HG03575 (cell line): ENCODE results near the gene MVB12A.

Experiments used
- ATAC-seq: cut with Tn5 transposase; IDR thresholded peaks from one replicate; pipeline ENCODE4 v1.9.1; 2021; ENCODE audit not compliant: unreplicated experiment, insufficient number of reproducible peaks, low FRiP score; ENCODE audit errors: extremely low read depth

MVB12A gene

DNA sequence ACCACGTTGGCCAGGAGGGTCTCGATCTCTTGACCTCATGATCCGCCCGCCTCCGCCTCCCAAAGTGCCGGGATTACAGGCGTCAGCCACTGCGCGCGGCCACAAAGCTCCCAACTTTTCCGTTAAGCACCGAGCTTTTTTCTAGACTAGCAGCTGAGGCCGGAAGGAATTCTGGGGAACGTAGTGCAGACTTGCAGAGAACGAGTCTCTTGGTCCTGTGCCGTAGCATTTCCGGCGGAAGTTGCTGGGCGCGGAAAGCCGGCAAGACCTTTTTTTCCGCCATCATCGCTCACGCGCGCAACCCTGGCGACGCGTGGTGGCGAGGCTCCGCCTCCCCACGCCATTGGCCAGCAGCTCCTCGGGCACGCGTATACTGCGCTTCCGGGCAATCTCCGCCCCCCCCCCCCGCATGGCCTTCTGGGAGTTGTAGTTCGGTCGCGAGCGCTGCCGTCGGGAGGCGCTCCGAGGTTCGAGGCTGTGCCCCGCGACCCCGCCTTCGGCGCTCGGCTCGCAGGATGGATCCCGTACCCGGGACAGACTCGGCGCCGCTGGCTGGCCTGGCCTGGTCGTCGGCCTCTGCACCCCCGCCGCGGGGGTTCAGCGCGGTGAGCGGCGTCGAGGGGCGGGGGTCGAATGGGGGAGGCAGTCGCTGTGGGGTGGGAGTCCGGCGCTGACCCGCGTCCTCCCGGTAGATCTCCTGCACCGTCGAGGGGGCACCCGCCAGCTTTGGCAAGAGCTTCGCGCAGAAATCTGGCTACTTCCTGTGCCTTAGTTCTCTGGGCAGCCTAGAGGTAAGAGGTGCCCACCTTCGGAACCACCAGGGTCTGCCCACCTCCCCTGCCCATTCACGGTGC lies at the start of gene MVB12A:
Gene MVB12A, plus strand, starts transcription at position 427 of the 854 bp plus-strand sequence. Its CDS starts 89 bp downstream, at position 516.
- ATAC-seq, result no peak

DNA sequence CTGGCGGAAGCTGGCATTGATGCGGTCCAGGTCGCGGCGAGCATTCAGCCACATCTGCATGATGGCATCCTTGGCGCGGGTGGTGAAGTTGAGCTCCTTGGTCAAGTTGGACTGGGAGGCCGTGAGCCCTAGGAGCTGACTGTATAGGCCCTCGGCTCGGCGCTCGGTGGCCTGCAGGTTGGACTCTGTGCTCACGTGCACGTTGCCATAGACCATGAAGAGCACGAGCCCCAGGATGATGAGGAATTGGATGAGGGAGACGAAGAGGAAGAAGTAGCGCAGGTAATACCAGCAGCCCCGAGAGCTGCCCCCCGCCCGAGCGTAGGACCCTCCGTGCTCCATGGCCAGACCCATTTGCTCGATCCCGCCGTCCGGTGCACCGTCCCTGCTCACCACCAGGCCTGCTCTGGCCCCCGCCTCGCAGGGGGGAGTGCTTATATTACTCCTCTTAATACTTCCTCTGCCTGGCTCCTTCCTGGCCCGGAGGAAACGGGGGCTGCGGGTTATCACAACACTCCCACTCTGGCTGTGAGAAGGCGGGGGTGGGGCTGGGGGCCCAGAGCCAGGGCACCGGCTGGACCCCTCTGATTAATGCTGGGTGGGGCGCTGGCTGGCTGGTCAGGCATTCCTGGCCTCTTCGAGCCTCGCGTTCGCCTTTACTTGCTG lies 42.8 kb upstream of the MVB12A start, which contains the start of gene PLVAP:
Gene PLVAP, minus strand, starts transcription at position 408 of the 666 bp plus-strand sequence. Its CDS starts 54 bp downstream, at position 354.
- no peak for ATAC-seq

DNA sequence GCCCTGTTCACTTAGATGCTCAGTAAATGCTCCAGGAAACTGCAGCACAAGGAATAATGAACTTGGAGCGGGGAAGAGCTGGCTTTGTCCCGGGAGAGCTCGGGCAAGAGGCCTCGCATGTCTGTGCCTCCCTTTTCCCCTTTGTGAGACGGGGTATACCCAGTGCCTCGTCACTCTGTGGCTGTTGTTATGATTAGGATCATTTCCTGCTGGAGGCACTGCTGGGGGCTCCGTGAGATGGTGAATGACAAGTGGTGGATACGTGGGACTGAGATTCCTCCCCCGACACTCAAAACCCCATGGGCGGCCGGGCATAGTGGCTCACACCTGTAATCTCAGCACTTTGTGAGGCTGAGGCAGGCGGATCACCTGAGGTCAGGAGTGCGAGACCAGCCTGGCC lies 41.6 kb upstream of the MVB12A start:
- no peak for ATAC-seq

DNA sequence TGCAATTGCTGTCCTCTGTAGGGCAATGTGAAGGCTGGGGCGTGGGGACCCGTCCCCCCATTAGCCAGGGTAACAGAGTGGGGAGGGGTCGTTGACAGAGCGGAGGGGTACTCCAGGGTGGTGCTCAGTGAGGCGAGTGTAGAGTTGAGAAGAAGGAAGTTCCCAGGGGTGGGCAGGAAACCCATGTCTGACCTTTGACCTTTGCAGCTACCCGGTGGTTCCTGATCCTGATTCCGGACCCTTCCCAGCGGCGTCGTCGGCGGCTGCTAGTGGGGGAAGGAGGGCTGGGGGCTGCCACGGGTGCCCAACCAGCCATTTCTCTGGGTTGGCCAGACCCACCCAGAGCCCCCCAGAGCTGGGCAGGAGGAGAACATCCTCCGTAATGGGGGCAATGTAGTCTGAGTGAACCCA lies 40.6 kb upstream of the MVB12A start:
- no peak for ATAC-seq

DNA sequence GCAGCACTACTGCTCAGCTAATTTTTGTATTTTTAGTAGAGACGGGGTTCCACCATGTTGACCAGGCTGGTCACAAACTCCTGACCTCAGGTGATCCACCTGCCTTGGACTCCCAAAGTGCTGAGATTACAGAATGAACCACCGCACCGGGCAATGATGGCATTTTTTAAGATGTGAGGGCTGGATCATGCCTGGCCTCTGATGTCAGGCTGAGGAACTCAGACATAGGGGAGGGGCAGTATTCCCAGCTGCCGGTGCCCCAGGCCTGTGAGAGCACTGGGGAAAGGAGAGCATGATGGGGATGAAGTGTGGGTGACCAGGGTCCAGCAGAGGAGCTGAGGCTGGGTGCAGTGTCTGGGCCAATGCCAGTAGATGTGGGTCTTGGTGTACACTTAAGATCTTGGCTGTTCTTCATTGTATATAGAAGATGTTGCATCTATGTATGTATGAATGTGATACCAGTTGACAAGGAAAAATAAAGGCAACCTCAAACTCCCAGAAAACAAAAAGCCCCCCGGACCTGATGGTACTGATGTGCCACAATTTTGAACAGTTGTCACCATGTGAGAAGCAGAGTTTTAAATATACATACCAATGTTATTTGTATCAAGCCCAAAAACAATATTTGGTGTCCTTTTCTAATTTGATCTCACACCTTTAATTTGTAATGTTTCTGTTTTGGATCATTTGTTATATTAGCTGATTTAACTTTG lies 39.3 kb upstream of the MVB12A start:
- no peak for ATAC-seq

DNA sequence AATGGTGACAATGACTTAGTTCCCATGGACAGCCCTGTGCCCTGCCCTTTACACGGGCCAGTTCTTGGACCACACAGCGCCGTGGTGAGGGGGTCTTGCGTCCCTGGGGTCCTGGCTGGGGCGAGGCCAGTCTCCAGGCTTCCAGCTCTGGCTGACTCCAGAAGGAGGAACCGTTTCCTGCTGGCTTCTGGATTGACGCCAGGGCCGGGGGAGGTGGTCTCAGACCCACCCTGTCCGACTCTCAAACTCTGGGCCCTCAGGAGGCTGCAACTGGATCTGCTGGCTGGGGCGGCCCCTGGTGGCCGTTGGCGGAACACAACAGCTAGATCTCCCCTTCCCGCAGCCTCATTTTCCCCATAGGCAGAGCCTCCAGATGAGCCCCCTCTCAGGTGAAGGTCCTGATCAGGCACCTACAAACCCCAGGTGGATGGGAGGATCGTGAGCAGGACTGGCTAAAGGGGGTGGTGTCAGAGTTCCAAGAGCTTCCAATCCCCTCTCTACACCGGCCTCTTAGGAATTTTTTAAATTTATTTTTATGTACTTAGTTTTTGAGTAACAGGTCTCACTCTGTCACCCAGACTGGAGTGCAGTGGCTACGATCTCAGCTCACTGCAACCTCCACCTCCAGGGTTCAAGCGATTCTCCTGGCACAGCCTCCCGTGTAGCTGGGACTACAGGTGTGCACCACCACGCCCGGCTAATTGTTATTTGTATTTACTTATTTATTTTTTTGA lies 33.8 kb upstream of the MVB12A start:
- ATAC-seq, result no peak

DNA sequence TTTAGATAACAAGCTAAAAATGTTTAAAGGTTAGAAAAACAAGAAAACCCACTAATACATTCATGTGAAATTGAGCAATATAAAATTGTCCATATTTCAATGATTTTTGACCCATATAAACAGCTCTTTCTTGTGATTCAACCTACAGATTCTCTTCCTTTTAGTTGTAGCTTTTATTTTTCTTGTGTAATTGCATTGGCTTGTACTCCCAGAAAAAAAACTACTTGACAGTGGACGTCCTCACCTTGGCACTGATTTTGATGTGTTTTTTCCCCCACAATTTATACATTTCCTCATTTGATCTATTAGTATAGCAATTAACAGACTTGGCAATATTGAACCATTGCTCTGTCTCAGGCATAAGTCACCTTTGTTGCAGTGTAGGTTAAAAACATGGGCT lies 30.6 kb upstream of the MVB12A start:
- no peak for ATAC-seq

DNA sequence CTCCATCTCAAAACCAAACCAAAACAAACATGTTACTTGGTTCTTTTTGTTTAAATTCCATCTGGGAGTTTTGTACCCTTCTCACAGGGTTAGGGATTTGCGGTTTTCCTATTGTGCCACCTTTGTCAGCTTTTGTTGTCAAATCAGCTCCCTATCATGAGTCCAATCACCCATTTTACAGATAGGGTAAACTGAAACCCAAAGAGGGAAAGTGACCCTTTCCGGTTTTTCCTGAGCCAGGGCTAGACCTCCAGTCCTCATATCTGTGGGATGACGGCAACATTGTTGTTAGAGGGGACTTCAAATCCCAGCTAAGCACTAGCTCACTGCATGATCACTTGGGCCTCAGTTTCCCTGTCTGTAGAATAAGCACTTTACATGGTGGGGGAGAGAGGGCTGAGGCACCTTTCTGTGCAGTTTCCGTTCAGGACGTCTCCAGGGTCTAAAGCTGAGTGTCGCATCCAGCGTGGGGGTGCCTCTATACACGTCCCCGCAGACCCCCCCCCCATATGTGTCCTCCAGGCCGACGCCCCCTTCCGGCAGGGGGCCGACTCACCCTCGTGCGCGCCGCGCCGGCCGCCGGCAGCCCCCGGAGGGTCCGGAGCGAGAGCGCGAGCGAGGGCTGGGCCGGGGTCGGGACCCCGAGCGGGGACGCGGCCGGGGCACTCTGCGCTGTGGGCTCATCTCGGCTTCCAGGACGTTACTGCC lies 29.7 kb upstream of the MVB12A start:
- no peak for ATAC-seq

DNA sequence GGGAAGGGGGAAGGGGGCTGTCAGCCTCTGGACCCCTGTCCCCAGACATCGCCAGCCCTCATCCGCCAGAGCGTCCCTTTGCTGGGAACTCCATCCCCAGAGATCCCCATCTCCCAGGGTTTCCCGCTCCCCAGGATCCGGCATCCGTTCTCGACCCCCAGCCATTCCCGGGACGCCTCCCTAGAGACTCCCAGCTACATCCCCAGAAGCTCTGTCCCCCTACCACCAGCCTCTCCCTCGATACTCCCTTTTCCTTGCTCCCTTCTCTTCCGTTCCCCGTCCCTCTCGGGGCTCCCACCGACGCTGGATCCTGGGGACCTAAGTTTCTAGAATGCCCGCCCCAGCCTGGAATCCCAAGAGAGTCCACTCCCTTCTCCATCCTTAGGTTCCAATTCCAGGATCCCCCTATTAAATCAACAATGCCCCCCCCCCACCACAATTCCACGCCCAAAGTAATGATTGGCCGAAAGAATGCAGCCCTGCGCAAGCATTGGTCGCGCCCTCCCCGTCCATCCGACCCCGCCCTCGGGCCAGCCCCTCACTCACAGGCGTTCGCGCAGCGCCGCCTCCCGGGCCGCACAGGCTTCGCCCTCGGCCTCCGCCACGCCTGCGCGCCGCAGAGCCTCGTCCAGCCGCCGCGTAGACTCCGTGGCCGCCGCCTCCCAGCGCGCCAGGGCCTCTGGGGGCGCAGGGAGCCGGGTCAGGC lies 29.0 kb upstream of the MVB12A start:
- ATAC-seq, result no peak

DNA sequence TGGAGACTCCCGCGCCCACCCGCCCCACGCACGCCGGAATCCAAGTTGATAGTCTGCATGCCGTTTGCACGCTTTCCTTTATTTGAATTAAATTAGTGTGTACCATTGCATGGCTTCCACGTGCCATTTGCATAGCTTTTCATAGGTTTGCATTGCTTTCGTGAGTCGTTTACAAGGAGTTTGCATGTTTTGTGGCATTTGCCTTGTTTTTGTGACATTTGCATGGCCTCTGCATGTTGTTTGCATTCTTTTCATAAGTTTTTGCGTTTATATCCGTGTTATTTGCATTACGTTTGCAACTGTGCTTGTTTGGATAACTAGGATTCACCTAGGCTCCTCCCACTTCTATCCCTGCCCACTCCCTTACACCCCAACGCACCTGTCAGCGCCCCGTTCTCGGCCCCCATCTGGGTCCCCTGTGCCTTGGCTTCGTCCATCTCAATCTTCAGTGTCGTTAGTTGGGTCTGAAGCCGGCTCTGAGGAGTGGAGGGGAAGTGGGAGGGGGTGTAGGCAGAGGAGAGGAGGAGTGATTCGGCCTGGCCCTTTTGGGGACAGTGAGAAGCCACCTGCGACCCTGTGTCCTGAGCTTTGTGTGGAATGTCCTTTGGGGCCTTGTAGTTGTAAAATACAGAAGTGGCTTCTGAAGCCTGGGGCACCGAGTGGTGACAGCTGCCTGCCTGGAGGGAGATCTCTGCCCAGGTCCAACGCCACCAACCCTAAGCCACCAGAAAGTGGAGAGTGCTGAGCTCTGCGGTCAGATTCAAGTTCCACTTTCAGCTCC lies 28.3 kb upstream of the MVB12A start:
- ATAC-seq, result no peak

DNA sequence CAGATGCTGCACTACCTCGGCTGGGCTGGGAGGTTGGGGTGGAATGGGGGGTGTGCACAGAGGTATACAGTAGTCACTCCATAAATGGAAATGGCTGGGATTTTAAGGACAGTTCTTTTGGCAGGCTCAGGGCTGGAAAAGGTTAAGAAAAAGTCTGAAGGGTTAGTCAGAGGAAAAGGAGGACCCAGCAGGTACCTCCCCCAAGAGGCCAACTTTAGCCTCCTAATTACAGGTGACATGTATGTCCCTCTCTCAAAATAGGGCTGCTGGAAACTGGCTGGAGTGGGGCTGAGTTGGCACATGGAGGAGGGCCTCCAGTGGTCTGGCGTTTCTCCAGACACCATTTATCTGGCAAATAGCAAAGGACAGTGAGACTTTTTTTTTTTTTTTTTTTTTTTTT lies 26.8 kb upstream of the MVB12A start:
- no peak for ATAC-seq

DNA sequence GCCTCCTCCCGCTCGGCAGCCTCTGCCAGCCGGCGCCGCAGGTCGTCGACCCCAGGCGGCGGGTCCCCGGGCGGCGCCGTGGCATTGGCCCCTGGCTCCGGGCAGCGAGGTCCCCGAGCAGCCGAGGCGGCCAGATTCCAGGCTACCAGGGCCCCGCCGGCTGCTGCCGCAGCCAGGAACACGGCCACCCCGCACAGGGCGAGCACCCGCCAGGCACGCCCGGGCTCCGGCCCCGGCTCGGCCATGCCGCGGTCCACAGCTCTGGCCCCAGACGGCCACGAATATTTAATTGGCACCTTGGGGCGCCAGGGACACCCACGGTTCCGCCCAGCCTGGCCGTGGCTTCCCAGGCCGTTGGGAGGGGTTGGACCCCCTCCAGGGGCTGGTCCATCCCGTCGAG lies 25.9 kb upstream of the MVB12A start, which contains the start of gene CCDC194:
Gene CCDC194, minus strand, starts transcription at position 283 of the 400 bp plus-strand sequence. Its CDS starts 38 bp downstream, at position 245.
- ATAC-seq, result no peak

DNA sequence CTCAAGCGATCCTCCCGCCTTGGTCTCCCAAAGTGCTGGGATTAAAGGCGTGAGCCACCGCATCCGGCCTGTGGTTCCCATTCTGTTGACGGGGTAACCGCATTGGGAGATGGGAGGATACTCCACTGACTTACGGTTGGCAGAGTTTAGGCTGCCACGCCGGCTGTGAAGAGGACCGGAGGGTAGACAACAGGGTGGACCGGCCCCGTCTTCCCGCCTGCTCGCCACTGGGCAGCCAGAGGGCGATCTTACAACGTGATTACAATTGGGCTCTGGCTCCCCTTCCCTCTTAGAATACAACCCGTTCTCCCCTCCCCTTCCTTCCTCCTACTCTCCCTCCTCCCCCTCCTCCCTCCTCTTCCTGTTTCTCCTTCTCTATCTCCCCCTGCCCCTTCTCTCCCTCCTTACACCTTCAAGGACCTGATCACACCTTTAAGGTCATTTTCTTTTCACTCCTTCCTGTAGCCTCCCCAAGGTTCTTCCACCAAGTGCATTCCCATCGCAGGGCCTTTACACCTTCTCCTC lies 24.9 kb upstream of the MVB12A start:
- no peak for ATAC-seq

DNA sequence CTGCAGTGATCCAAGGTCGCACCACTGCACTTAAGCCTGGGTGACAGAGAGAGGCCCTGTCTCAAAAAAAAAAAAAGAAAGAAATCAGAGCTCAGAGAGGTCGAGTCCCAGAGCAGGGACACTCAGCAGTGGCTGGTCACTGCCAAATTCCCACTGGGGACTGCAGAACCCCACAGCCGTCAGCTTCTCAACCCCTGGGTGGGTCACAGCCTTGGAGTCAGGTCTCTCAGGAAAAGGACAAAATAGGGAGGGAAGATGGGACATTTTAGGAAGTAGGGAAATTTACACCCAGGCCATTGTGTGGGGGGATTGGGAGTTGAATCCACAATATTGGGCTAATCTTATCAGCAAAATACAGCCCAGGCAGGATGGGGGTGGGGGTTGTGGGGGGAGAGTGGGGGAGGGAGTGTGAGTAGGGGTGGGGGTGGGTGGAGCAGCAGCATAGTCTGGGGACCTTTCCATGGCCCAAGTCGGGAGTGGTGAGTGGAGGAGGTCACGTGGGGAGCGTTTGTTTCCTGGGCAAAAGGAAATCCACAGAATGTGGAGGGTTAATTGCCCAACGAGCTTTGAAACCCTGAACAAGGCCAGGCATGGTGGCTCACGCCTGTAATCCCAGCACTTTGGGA lies 20.8 kb upstream of the MVB12A start:
- ATAC-seq, result no peak

DNA sequence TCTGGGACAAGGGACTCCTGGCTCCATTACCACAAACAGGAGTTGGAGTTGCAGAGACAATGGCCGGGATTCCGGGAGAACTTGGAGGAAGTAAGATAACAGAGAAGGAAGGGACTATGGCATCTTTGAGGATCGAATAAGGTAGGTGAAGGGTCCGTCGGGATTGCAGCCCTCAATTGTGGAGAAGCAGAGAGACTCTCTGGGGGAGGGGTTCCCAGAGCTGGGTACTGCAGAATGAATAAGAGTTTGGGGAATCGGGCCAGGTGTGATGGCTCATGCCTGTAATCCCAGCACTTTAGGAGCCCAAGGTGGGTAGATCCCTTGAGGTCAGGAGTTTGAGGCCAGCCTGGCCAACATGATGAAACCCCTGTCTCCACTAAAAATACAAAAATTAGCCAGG lies 18.2 kb upstream of the MVB12A start:
- no peak for ATAC-seq

DNA sequence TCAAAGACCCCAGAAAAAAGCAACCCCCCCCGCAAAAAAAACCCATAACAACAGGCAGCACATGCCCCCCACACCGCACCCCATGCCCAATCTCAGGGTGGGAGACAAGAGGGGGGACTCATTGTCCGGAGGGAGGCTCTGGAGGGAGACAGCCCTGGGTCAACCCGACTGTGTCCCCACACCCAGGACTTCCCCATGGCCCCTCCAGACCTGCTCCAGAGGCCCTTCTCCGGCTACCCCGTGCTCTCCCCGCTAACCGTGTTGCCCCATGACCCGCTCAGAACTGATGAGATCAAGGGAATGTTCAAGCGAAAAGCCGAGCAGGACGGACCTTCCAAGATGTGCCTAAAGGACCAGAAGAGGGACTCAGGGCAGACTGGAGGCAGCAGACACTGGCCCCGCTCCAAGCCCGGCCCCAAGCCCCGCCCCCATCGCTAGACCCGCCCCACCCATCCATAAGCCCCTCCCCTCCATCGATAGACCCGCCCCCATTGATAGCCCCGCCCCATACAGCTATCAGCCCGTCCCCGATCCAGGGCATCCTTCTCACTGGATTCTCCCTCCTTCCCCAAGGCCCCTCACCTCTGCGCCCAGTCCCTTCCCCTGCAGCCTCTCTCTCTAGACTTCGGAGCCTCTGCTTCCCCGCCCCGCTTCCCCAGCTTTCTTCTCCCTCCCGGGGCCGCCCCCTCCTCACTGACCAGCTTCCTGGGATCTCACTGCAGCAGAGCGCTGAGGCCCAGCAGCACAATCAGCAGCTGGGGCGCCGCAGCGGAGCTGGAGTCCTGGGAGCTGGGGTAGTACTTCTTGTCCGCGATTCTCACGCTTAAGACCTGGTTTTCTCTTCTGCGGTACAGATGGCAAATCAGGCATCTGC lies 16.6 kb upstream of the MVB12A start:
- ATAC-seq, result no peak
